WERI-Rb-1 (cell line): ENCODE data around the gene PDGFA.

Experiments
- DNase-seq: peaks from one replicate; pipeline ENCODE4 v3.0.0-alpha.2; 2020
- H3K27ac ChIP-seq: fragments of 250-450 bp; sonication (Bioruptor Pico); 2 replicates; pipeline ENCODE4 v1.5.1; 2020; ENCODE audit warnings: mild to moderate bottlenecking, moderate library complexity
- H3K27me3 ChIP-seq: fragments of 250-450 bp; sonication (Bioruptor Pico); 2 replicates; pipeline ENCODE4 v1.5.1; 2021; ENCODE audit warnings: mild to moderate bottlenecking, low read depth, moderate library complexity; ENCODE audit not compliant: insufficient read depth, severe bottlenecking
- H3K36me3 ChIP-seq: fragments of 250-450 bp; sonication (Bioruptor Pico); 2 replicates; pipeline ENCODE4 v1.5.1; 2020; ENCODE audit warnings: mild to moderate bottlenecking, moderate library complexity
- H3K4me3 ChIP-seq: 2 replicates; pipeline ENCODE4 v1.5.1; 2011; ENCODE audit warnings: low read depth, mild to moderate bottlenecking, control low read depth, low read length
- H3K9me3 ChIP-seq: fragments of 250-450 bp; sonication (Bioruptor Pico); 2 replicates; pipeline ENCODE4 v1.5.1; 2021; ENCODE audit warnings: mild to moderate bottlenecking, moderate library complexity; ENCODE audit not compliant: severe bottlenecking
- TF ChIP-seq, protein P1 (sequence below): IDR thresholded peaks from 2 replicates; pipeline ENCODE4 v1.5.1; 2011; ENCODE audit warnings: low read depth, mild to moderate bottlenecking, control low read depth, inconsistent platforms, low read length

Gene PDGFA

GRCh38 chr7:506921-507622 lies 12.6 kb downstream of the PDGFA start:
- Histone ChIP-seq H3K4me3 (no peak overlapping the region), H3K9me3 (no peaks in the 10 kb centered on the region), H3K36me3 (no peaks in the 10 kb centered on the region), H3K27me3 (no peaks in the 10 kb centered on the region), H3K27ac (no peak overlapping the region)
- TF ChIP-seq, protein P1, sequence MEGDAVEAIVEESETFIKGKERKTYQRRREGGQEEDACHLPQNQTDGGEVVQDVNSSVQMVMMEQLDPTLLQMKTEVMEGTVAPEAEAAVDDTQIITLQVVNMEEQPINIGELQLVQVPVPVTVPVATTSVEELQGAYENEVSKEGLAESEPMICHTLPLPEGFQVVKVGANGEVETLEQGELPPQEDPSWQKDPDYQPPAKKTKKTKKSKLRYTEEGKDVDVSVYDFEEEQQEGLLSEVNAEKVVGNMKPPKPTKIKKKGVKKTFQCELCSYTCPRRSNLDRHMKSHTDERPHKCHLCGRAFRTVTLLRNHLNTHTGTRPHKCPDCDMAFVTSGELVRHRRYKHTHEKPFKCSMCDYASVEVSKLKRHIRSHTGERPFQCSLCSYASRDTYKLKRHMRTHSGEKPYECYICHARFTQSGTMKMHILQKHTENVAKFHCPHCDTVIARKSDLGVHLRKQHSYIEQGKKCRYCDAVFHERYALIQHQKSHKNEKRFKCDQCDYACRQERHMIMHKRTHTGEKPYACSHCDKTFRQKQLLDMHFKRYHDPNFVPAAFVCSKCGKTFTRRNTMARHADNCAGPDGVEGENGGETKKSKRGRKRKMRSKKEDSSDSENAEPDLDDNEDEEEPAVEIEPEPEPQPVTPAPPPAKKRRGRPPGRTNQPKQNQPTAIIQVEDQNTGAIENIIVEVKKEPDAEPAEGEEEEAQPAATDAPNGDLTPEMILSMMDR = no peak
- no peak for DNase-seq

DNA sequence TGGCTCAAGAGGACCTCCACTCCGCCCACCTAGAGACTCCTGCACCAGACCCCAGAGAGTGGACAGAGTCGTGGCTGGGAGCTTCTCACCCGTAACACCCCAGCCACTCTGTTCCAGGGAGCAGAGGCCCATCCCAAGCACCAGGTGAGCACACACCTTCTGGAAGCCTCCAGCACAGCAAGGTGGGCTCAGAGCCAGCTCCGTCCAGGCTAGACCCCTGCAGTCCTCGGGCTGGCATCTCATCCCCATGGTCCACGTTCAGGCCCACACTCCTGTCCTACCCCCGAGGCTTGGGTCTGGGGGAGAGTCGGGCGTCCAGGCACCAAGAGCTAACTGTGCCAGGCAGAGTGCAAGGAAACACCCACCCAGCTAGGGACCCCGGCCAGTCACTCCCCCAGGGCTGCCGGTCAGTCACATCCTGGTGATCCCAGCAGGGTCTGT lies 13.2 kb downstream of the PDGFA start:
- TF ChIP-seq, protein P1 = no peak
- Histone ChIP-seq H3K36me3 (no peaks in the 10 kb centered on the region), H3K9me3 (no peaks in the 10 kb centered on the region), H3K27ac (no peak overlapping the region), H3K4me3 (no peak overlapping the region), H3K27me3 (no peaks in the 10 kb centered on the region)
- DNase-seq = no peak

- no peak overlapping the region for H3K4me3 ChIP-seq
- DNase-seq = no peak
- H3K27me3 ChIP-seq = no peaks in the 10 kb centered on the region
- H3K36me3 ChIP-seq = no peaks in the 10 kb centered on the region
- no peaks in the 10 kb centered on the region for H3K9me3 ChIP-seq
- no peak overlapping the region for H3K27ac ChIP-seq
- TF ChIP-seq, protein P1 = no peak
Observed at GRCh38 chr7:505171-505570, 14.5 kb downstream of the PDGFA start.

DNA sequence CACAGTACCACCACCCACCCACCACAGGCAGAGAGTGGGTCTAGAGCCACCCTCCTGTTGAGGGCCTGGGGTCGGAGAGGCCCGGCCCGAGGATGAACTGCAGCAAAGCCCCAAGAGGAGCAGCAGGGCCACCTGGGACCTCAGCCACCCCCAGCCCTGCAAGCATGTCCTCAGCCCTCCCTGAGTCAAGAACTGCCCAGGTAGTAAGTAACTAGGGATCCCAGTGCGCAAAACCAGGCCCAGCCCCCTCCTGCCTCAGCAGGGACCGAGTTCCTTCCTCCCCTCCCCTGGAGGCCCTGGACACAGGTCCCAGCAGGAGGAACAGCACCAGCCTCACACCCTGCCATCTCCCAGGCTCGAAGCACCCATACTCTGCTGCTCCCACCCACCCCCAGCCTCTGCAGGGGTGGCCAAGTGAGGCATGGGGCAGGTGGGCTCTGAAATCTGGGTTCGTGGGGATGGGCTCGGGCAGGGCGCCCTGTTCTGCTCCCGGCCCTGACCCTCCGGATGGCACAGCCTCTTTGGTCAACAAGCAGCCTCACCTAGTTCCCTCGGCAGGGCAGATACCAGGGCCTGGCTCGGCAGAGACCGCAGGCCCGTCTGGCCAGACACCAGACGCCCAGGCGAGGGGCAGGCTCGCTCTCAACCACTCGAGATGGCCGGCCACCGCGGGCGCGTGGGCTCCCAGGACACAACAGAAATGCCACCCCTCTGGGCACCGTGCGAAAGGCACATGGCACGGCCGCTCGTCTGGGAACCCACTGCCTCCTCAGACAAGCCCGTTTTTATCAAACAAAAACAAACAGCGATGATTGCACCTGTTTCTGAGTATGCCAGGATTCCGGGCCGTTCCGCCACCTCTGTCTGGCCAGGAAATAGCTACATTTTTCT lies 15.2 kb downstream of the PDGFA start:
- DNase-seq = no peak
- Histone ChIP-seq H3K27me3 (no peaks in the 10 kb centered on the region), H3K27ac (no peak overlapping the region; the same call in 1 of the 2 replicates), H3K36me3 (no peaks in the 10 kb centered on the region), H3K4me3 (no peak overlapping the region), H3K9me3 (no peaks in the 10 kb centered on the region)
- TF ChIP-seq, protein P1 = no peak

- Histone ChIP-seq H3K36me3 (no peaks in the 10 kb centered on the region), H3K27ac (no peak overlapping the region; the same call in 1 of the 2 replicates), H3K4me3 (no peak overlapping the region), H3K9me3 (no peaks in the 10 kb centered on the region), H3K27me3 (no peaks in the 10 kb centered on the region)
- no peak for DNase-seq
- TF ChIP-seq, protein P1 = no peak
Observed at GRCh38 chr7:503575-504111, 16.0 kb downstream of the PDGFA start.
